Stimulated activated naive CD8-positive, alpha-beta T cell treated with anti-CD3 and anti-CD28 coated beads, Interleukin-15, Interleukin-2, amounts not matched to agents 100 ng/mL and 50 ng/mL, for 24 hours (primary cell): ENCODE data around the gene ZNF444.
A peak's percentile ranks its signal among the peaks of the same experiment; 100 is the strongest.
"Not testable (repeated sequence)": the region's sequence is repeated elsewhere in the genome, so short reads cannot be mapped to it uniquely, and the experiment has no call there.

Experiments used
- H3K27ac Mint-ChIP-seq: one replicate; pipeline ENCODE4 v1.8.0; 2021; ENCODE audit warnings: mild to moderate bottlenecking, mixed read lengths
- H3K27me3 Mint-ChIP-seq: one replicate; pipeline ENCODE4 v1.8.0; 2021; ENCODE audit warnings: mixed read lengths
- H3K36me3 Mint-ChIP-seq: one replicate; pipeline ENCODE4 v1.8.0; 2021; ENCODE audit warnings: low read depth, mixed read lengths
- H3K4me1 Mint-ChIP-seq: one replicate; pipeline ENCODE4 v1.8.0; 2021; ENCODE audit warnings: low read depth, mixed read lengths
- H3K4me3 Mint-ChIP-seq: one replicate; pipeline ENCODE4 v1.8.0; 2021; ENCODE audit warnings: mild to moderate bottlenecking, mixed read lengths
- H3K9me3 Mint-ChIP-seq: one replicate; pipeline ENCODE4 v1.8.0; 2021; ENCODE audit warnings: mixed read lengths

Gene ZNF444

GRCh38 chr19:56159009-56159559 is 18.0 kb downstream of the ZNF444 start:
- Mint-ChIP-seq H3K4me3 (no peak overlapping the region), H3K4me1 (peaks cover 12% of the 10 kb centered on the region), H3K9me3 (no peaks in the 10 kb centered on the region), H3K27ac (peak overlapping the region; percentile 31), H3K36me3 (peaks cover 19% of the 10 kb centered on the region), H3K27me3 (no peaks in the 10 kb centered on the region)

DNA sequence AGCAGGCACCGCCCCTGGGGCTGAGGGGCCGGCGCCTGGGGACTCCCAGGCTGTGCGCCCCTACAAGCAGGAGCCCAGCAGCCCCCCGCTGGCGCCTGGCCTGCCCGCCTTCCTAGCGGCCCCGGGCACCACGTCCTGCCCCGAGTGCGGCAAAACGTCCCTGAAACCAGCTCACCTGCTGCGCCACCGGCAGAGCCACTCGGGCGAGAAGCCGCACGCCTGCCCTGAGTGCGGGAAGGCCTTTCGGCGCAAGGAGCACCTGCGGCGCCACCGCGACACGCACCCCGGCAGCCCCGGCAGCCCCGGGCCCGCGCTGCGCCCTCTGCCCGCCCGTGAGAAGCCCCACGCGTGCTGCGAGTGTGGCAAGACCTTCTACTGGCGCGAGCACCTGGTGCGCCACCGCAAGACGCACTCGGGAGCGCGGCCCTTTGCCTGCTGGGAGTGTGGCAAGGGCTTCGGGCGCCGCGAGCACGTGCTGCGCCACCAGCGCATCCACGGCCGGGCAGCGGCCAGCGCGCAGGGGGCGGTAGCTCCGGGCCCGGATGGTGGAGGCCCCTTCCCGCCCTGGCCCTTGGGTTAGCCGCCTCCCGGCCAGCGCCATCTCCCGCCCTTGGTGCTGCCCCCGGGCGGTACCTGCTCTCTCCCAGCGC is 18.7 kb downstream of the ZNF444 start:
- Mint-ChIP-seq H3K9me3 (no peaks in the 10 kb centered on the region), H3K4me3 (no peak overlapping the region), H3K4me1 (peaks cover 14% of the 10 kb centered on the region), H3K36me3 (peaks cover 19% of the 10 kb centered on the region), H3K27ac (no peak overlapping the region), H3K27me3 (no peaks in the 10 kb centered on the region)

- H3K27me3 Mint-ChIP-seq = no peaks in the 10 kb centered on the region
- H3K27ac Mint-ChIP-seq = no peak overlapping the region
- no peak overlapping the region for H3K4me3 Mint-ChIP-seq
- no peaks in the 10 kb centered on the region for H3K9me3 Mint-ChIP-seq
- peaks cover 14% of the 10 kb centered on the region for H3K4me1 Mint-ChIP-seq
- peaks cover 16% of the 10 kb centered on the region for H3K36me3 Mint-ChIP-seq
Measured at GRCh38 chr19:56161534-56161933, 20.4 kb downstream of the ZNF444 start.

GRCh38 chr19:56162258-56162657 is 21.2 kb downstream of the ZNF444 start:
- Mint-ChIP-seq H3K27ac (no peak overlapping the region), H3K4me1 (peaks cover 14% of the 10 kb centered on the region), H3K27me3 (no peaks in the 10 kb centered on the region), H3K4me3 (no peak overlapping the region), H3K36me3 (peaks cover 13% of the 10 kb centered on the region), H3K9me3 (no peaks in the 10 kb centered on the region)

DNA sequence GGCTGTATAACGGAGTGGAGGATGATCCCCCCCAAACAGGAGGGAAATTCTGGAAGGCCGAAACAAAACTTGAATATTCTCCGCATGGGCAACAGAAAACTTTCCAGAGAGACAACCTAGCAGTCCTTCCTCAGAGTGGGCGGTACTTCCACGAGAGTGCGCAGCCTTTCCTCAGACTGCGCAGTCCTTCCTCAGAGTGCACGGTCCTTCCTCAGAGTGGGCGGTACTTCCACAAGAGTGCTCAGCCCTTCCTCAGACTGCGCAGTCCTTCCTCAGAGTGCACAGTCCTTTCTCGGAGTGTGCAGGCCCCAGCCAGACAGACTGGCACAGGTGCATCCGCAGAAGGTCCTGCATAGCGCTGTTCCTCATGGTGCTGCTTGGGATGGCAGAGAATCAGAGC is 22.0 kb downstream of the ZNF444 start:
- peaks cover 9% of the 10 kb centered on the region for H3K36me3 Mint-ChIP-seq
- no peak overlapping the region for H3K4me3 Mint-ChIP-seq
- peak overlapping the region; percentile 36 for H3K27ac Mint-ChIP-seq
- peaks cover 14% of the 10 kb centered on the region for H3K4me1 Mint-ChIP-seq
- no peaks in the 10 kb centered on the region for H3K9me3 Mint-ChIP-seq
- H3K27me3 Mint-ChIP-seq = no peaks in the 10 kb centered on the region

DNA sequence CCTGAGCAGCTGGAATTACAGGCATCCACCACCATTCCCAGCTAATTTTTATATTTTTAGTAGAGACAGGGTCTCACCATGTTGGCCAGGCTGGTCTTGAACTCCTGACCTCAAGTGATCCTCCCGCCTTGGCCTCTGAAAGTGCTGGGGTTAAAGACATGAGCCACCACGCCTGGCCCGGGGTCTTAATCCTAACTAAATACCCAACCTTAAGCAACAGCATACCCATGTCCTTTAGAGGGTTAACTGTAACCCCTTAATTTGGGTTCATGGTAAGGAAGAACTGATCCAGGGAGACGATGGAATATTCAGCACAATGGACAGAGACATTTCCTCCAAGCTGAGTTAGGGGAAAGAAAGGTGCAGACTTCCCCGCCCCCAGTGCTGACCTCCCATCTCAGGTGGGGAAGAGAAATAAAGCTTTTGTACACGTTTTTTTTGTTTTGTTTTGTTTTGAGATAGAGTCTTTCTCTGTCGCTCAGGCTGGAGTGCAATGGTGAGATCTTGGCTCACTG is 26.0 kb downstream of the ZNF444 start:
- Mint-ChIP-seq H3K27me3 (no peaks in the 10 kb centered on the region), H3K9me3 (no peaks in the 10 kb centered on the region), H3K4me1 (peaks cover 14% of the 10 kb centered on the region), H3K36me3 (no peaks in the 10 kb centered on the region), H3K4me3 (no peak overlapping the region), H3K27ac (no peak overlapping the region)

DNA sequence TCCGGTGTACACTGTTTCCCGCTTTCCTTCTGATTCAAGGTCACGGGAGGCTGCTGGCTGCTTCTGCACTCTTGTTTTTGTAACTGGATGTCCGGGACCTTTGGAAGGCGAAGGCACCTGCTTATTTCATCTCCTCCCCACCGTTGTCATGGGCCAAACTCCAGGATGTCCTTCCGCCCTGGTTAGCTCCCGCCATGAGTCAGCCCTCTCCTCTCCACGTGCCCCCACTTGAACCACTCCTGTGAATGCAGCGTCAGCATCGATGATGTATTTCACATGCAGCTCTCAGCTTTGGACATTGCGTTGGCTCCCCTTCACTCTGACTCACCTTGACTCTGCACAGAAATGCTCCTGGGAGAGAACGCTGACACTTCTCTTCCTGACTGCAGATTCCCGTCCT is 29.2 kb downstream of the ZNF444 start:
- Mint-ChIP-seq H3K27me3 (no peaks in the 10 kb centered on the region), H3K4me3 (no peak overlapping the region)

GRCh38 chr19:56174086-56174485 is 33.0 kb downstream of the ZNF444 start:
- H3K27ac Mint-ChIP-seq = no peak overlapping the region
- H3K4me1 Mint-ChIP-seq = peaks cover 3% of the 10 kb centered on the region
- no peaks in the 10 kb centered on the region for H3K36me3 Mint-ChIP-seq
- no peaks in the 10 kb centered on the region for H3K9me3 Mint-ChIP-seq
- no peaks in the 10 kb centered on the region for H3K27me3 Mint-ChIP-seq
- no peak overlapping the region for H3K4me3 Mint-ChIP-seq

More for the DNA sequence above, 29.2 kb downstream of the ZNF444 start:
- Mint-ChIP-seq H3K27ac (no peak overlapping the region), H3K36me3 (no peaks in the 10 kb centered on the region), H3K4me1 (peaks cover 3% of the 10 kb centered on the region), H3K9me3 (no peaks in the 10 kb centered on the region)

- Mint-ChIP-seq H3K9me3 (no peaks in the 10 kb centered on the region), H3K36me3 (no peaks in the 10 kb centered on the region), H3K27ac (no peak overlapping the region), H3K27me3 (no peaks in the 10 kb centered on the region), H3K4me1 (peaks cover 3% of the 10 kb centered on the region), H3K4me3 (no peak overlapping the region)
Measured at GRCh38 chr19:56174550-56174949, 33.5 kb downstream of the ZNF444 start.

- H3K4me3 Mint-ChIP-seq, H3K4me1 Mint-ChIP-seq, H3K36me3 Mint-ChIP-seq, H3K27me3 Mint-ChIP-seq, H3K27ac Mint-ChIP-seq, H3K9me3 Mint-ChIP-seq: not testable (repeated sequence)
Measured at GRCh38 chr19:56175861-56176307, 34.8 kb downstream of the ZNF444 start, which contains the start of gene GALP. TSS of gene GALP (plus strand) at chr19:56176008. CDS start at chr19:56177109, 1,101 bp downstream.

- H3K27me3 Mint-ChIP-seq, H3K4me3 Mint-ChIP-seq, H3K27ac Mint-ChIP-seq, H3K4me1 Mint-ChIP-seq, H3K9me3 Mint-ChIP-seq, H3K36me3 Mint-ChIP-seq: not testable (repeated sequence)
Measured at GRCh38 chr19:56176310-56176709, 35.2 kb downstream of the ZNF444 start.

GRCh38 chr19:56176881-56177280 is 35.8 kb downstream of the ZNF444 start:
- Mint-ChIP-seq H3K36me3 (no peaks in the 10 kb centered on the region), H3K27ac (no peak overlapping the region), H3K9me3 (no peaks in the 10 kb centered on the region), H3K27me3 (no peaks in the 10 kb centered on the region), H3K4me1 (peaks cover under 1% of the 10 kb centered on the region), H3K4me3 (no peak overlapping the region)

- no peaks in the 10 kb centered on the region for H3K36me3 Mint-ChIP-seq
- H3K4me3 Mint-ChIP-seq = no peak overlapping the region
- H3K27me3 Mint-ChIP-seq = no peaks in the 10 kb centered on the region
- no peaks in the 10 kb centered on the region for H3K4me1 Mint-ChIP-seq
- H3K27ac Mint-ChIP-seq = no peak overlapping the region
- H3K9me3 Mint-ChIP-seq = no peaks in the 10 kb centered on the region
Measured at GRCh38 chr19:56177564-56178243, 36.6 kb downstream of the ZNF444 start.

DNA sequence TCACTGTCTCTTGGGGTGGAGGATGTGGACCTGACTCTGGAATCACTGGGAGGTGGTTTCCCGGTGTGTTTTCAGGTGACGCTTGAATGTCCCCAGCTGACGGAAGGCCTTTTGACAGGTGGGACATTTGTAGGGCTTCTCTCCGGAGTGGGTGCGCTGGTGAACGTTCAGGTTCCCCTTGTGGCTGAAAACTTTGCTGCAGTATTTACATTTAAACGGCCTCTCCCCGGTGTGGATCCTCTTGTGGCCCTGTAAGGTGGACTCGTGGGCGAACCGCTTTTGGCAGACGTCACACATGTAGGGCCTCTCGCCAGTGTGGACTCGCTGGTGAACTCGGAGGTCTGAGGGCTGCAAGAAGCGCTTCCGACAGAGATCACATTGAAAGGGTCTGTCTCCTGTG is 48.7 kb downstream of the ZNF444 start:
- Mint-ChIP-seq H3K4me3 (no peak overlapping the region), H3K27ac (no peak overlapping the region), H3K9me3 (no peaks in the 10 kb centered on the region), H3K36me3 (no peaks in the 10 kb centered on the region), H3K4me1 (no peaks in the 10 kb centered on the region), H3K27me3 (no peaks in the 10 kb centered on the region)

DNA sequence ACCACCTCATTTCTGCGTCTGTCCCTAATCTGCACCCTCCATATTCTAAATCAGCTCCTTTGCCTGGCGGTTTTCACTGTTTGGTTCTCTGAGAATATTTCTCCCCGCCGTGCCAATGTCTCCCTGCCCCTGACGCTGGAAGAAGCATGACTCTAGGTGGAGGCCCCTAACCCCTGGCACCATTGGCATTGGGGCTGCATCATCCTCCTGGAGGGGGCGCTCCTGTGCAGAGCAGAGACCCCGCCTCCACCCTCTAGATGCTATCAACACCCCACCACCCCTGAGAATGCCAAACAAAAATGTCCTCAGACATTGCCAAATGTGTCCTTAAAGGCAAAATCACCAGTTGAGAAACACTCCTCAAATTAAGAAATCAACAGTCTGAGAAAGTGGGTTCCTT is 50.0 kb downstream of the ZNF444 start:
- Mint-ChIP-seq H3K9me3 (no peaks in the 10 kb centered on the region), H3K27ac (no peak overlapping the region), H3K27me3 (no peaks in the 10 kb centered on the region), H3K4me1 (no peaks in the 10 kb centered on the region), H3K36me3 (no peaks in the 10 kb centered on the region), H3K4me3 (no peak overlapping the region)
